ENCODE measurements around the gene GALNT18.

The GALNT18 gene

GRCh38 chr11:11611381-11611780 lies 10.4 kb downstream of the GALNT18 start:
- Histone ChIP-seq H3K27me3 (ENCODE audit: control insufficient read depth in 2 of 2, insufficient read depth in 2 of 2, low read length in 2 of 2) (peaks cover 0 to 2% of the 10 kb centered on the region in 2 donors), H3K27ac (ENCODE audit: low read depth in 2 of 2, low read length in 2 of 2) (no peak overlapping the region), H3K9me3 (ENCODE audit: control insufficient read depth in 2 of 2, low read length in 2 of 2) (no peaks in the 10 kb centered on the region), H3K4me3 (ENCODE audit: low read length in 2 of 2) (no peak overlapping the region), H3K9ac (ENCODE audit: low read depth in 1 of 2, low read length in 2 of 2) (no peak overlapping the region), H3K4me1 (ENCODE audit: control insufficient read depth in 2 of 2, insufficient read depth in 2 of 2, low read length in 2 of 2) (no peaks in the 10 kb centered on the region), H3K36me3 (ENCODE audit: control insufficient read depth in 2 of 2, insufficient read depth in 2 of 2, low read length in 2 of 2) (no peaks in the 10 kb centered on the region)

GRCh38 chr11:11608783-11609232 lies 13.0 kb downstream of the GALNT18 start:
- no peaks in the 10 kb centered on the region for H3K4me1 ChIP-seq (ENCODE audit: control insufficient read depth in 2 of 2, insufficient read depth in 2 of 2, low read length in 2 of 2)
- no peak overlapping the region for H3K27ac ChIP-seq (ENCODE audit: low read depth in 2 of 2, low read length in 2 of 2)
- H3K27me3 ChIP-seq (ENCODE audit: control insufficient read depth in 2 of 2, insufficient read depth in 2 of 2, low read length in 2 of 2), result peaks cover 0 to 2% of the 10 kb centered on the region in 2 donors

GRCh38 chr11:11607772-11608171 lies 14.0 kb downstream of the GALNT18 start:
- Histone ChIP-seq H3K27ac (ENCODE audit: low read depth in 2 of 2, low read length in 2 of 2) (no peak overlapping the region), H3K9ac (ENCODE audit: low read depth in 1 of 2, low read length in 2 of 2) (no peak overlapping the region), H3K4me3 (ENCODE audit: low read length in 2 of 2) (no peak overlapping the region), H3K36me3 (ENCODE audit: control insufficient read depth in 2 of 2, insufficient read depth in 2 of 2, low read length in 2 of 2) (no peaks in the 10 kb centered on the region), H3K4me1 (ENCODE audit: control insufficient read depth in 2 of 2, insufficient read depth in 2 of 2, low read length in 2 of 2) (no peaks in the 10 kb centered on the region), H3K27me3 (ENCODE audit: control insufficient read depth in 2 of 2, insufficient read depth in 2 of 2, low read length in 2 of 2) (peaks cover 0 to 2% of the 10 kb centered on the region in 2 donors), H3K9me3 (ENCODE audit: control insufficient read depth in 2 of 2, low read length in 2 of 2) (no peaks in the 10 kb centered on the region)

More at GRCh38 chr11:11608783-11609232, 13.0 kb downstream of the GALNT18 start:
- no peak overlapping the region for H3K9ac ChIP-seq (ENCODE audit: low read depth in 1 of 2, low read length in 2 of 2)
- H3K9me3 ChIP-seq (ENCODE audit: control insufficient read depth in 2 of 2, low read length in 2 of 2), result no peaks in the 10 kb centered on the region
- no peaks in the 10 kb centered on the region for H3K36me3 ChIP-seq (ENCODE audit: control insufficient read depth in 2 of 2, insufficient read depth in 2 of 2, low read length in 2 of 2)
- no peak overlapping the region for H3K4me3 ChIP-seq (ENCODE audit: low read length in 2 of 2)

- Histone ChIP-seq H3K9me3 (ENCODE audit: control insufficient read depth in 2 of 2, low read length in 2 of 2) (no peaks in the 10 kb centered on the region), H3K27me3 (ENCODE audit: control insufficient read depth in 2 of 2, insufficient read depth in 2 of 2, low read length in 2 of 2) (peaks cover 0 to 2% of the 10 kb centered on the region in 2 donors), H3K27ac (ENCODE audit: low read depth in 2 of 2, low read length in 2 of 2) (no peak overlapping the region), H3K36me3 (ENCODE audit: control insufficient read depth in 2 of 2, insufficient read depth in 2 of 2, low read length in 2 of 2) (no peaks in the 10 kb centered on the region), H3K4me1 (ENCODE audit: control insufficient read depth in 2 of 2, insufficient read depth in 2 of 2, low read length in 2 of 2) (no peaks in the 10 kb centered on the region), H3K9ac (ENCODE audit: low read depth in 1 of 2, low read length in 2 of 2) (no peak overlapping the region), H3K4me3 (ENCODE audit: low read length in 2 of 2) (no peak overlapping the region)
These were observed 15.9 kb downstream of the GALNT18 start for GRCh38 chr11:11605821-11606450.

DNA sequence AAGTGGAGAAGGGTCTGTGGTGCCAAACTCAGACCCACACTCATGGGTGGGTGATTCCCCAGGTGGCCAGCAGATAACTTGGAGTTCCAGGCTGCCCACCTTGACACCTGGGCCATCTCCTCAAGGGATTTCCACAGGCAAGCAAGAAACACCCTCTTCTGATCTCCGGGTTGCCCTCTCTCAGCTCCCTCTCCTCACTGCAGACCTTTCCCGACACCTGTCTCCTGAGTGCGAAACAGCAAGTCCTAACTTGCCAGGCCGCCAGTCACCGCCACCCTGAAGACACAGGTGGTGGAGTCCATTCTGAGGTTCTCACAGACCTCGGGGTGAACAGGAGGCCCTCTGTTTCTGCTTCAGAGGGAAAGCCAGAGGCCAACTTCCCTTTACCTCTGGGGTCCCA lies 16.6 kb downstream of the GALNT18 start:
- no peaks in the 10 kb centered on the region for H3K4me1 ChIP-seq (ENCODE audit: control insufficient read depth in 2 of 2, insufficient read depth in 2 of 2, low read length in 2 of 2)
- no peaks in the 10 kb centered on the region for H3K9me3 ChIP-seq (ENCODE audit: control insufficient read depth in 2 of 2, low read length in 2 of 2)
- H3K9ac ChIP-seq (ENCODE audit: low read depth in 1 of 2, low read length in 2 of 2), result no peak overlapping the region
- peaks cover 0 to 2% of the 10 kb centered on the region in 2 donors for H3K27me3 ChIP-seq (ENCODE audit: control insufficient read depth in 2 of 2, insufficient read depth in 2 of 2, low read length in 2 of 2)
- H3K27ac ChIP-seq (ENCODE audit: low read depth in 2 of 2, low read length in 2 of 2), result no peak overlapping the region
- H3K4me3 ChIP-seq (ENCODE audit: low read length in 2 of 2), result no peak overlapping the region
- no peaks in the 10 kb centered on the region for H3K36me3 ChIP-seq (ENCODE audit: control insufficient read depth in 2 of 2, insufficient read depth in 2 of 2, low read length in 2 of 2)

GRCh38 chr11:11604370-11604990 lies 17.3 kb downstream of the GALNT18 start:
- Histone ChIP-seq H3K9ac (ENCODE audit: low read depth in 1 of 2, low read length in 2 of 2) (no peak overlapping the region), H3K27me3 (ENCODE audit: control insufficient read depth in 2 of 2, insufficient read depth in 2 of 2, low read length in 2 of 2) (peaks cover 0 to 2% of the 10 kb centered on the region in 2 donors), H3K27ac (ENCODE audit: low read depth in 2 of 2, low read length in 2 of 2) (no peak overlapping the region), H3K9me3 (ENCODE audit: control insufficient read depth in 2 of 2, low read length in 2 of 2) (no peaks in the 10 kb centered on the region), H3K4me3 (ENCODE audit: low read length in 2 of 2) (no peak overlapping the region), H3K36me3 (ENCODE audit: control insufficient read depth in 2 of 2, insufficient read depth in 2 of 2, low read length in 2 of 2) (no peaks in the 10 kb centered on the region), H3K4me1 (ENCODE audit: control insufficient read depth in 2 of 2, insufficient read depth in 2 of 2, low read length in 2 of 2) (no peaks in the 10 kb centered on the region)

DNA sequence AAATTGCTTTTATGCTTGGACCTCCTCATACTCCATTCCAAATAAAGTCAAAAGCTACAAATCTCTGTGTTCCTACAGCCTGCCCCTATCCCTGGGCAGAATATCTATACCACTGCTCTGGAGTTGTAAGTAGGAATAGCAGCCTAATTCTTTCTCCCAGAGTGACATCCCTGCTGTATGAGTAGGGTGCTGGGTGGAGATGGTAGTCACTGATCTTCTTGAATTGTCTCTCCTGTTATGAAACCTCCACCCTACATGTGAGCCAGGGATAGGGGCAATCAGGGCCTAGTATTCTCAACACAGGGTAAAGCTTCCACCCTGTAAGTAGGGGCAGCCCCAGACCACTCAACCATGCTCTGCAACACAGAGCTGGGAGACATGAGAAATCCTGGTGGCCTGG lies 19.8 kb downstream of the GALNT18 start:
- H3K9me3 ChIP-seq (ENCODE audit: control insufficient read depth in 2 of 2, low read length in 2 of 2), result no peaks in the 10 kb centered on the region
- H3K36me3 ChIP-seq (ENCODE audit: control insufficient read depth in 2 of 2, insufficient read depth in 2 of 2, low read length in 2 of 2), result no peaks in the 10 kb centered on the region
- no peaks in the 10 kb centered on the region for H3K4me1 ChIP-seq (ENCODE audit: control insufficient read depth in 2 of 2, insufficient read depth in 2 of 2, low read length in 2 of 2)
- peaks cover 0 to 2% of the 10 kb centered on the region in 2 donors for H3K27me3 ChIP-seq (ENCODE audit: control insufficient read depth in 2 of 2, insufficient read depth in 2 of 2, low read length in 2 of 2)
- H3K27ac ChIP-seq (ENCODE audit: low read depth in 2 of 2, low read length in 2 of 2), result no peak overlapping the region
- no peak overlapping the region for H3K4me3 ChIP-seq (ENCODE audit: low read length in 2 of 2)
- no peak overlapping the region for H3K9ac ChIP-seq (ENCODE audit: low read depth in 1 of 2, low read length in 2 of 2)

- H3K36me3 ChIP-seq (ENCODE audit: control insufficient read depth in 2 of 2, insufficient read depth in 2 of 2, low read length in 2 of 2), result no peaks in the 10 kb centered on the region
- H3K27me3 ChIP-seq (ENCODE audit: control insufficient read depth in 2 of 2, insufficient read depth in 2 of 2, low read length in 2 of 2), result no peaks in the 10 kb centered on the region
- H3K27ac ChIP-seq (ENCODE audit: low read depth in 2 of 2, low read length in 2 of 2), result no peak overlapping the region
- no peaks in the 10 kb centered on the region for H3K4me1 ChIP-seq (ENCODE audit: control insufficient read depth in 2 of 2, insufficient read depth in 2 of 2, low read length in 2 of 2)
- H3K9me3 ChIP-seq (ENCODE audit: control insufficient read depth in 2 of 2, low read length in 2 of 2), result no peaks in the 10 kb centered on the region
- H3K4me3 ChIP-seq (ENCODE audit: low read length in 2 of 2), result no peak overlapping the region
- no peak overlapping the region for H3K9ac ChIP-seq (ENCODE audit: low read depth in 1 of 2, low read length in 2 of 2)
These were observed 21.5 kb downstream of the GALNT18 start for GRCh38 chr11:11600288-11600687.

DNA sequence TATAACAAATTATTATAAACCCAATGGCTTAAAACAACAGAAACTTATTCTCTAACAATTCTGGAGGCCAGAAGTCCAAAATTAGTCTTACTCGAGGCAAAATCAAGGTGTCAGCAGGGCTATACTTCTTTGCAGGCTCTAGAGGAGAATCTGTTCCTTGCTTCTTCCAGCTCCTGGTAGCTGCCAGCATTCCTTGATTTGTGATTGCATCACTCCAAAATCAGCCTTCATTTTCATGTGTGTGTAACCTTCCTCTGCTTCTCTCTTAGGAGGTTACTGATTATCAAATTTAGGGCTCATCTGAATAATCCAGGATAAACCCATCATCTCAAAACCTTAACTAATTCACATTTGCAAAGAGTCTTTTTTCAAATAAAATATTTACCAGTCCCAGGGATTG lies 23.6 kb downstream of the GALNT18 start:
- Histone ChIP-seq H3K4me3 (ENCODE audit: low read length in 2 of 2) (no peak overlapping the region), H3K27ac (ENCODE audit: low read depth in 2 of 2, low read length in 2 of 2) (no peak overlapping the region), H3K4me1 (ENCODE audit: control insufficient read depth in 2 of 2, insufficient read depth in 2 of 2, low read length in 2 of 2) (no peaks in the 10 kb centered on the region), H3K36me3 (ENCODE audit: control insufficient read depth in 2 of 2, insufficient read depth in 2 of 2, low read length in 2 of 2) (no peaks in the 10 kb centered on the region), H3K27me3 (ENCODE audit: control insufficient read depth in 2 of 2, insufficient read depth in 2 of 2, low read length in 2 of 2) (no peaks in the 10 kb centered on the region), H3K9me3 (ENCODE audit: control insufficient read depth in 2 of 2, low read length in 2 of 2) (no peaks in the 10 kb centered on the region), H3K9ac (ENCODE audit: low read depth in 1 of 2, low read length in 2 of 2) (no peak overlapping the region)

DNA sequence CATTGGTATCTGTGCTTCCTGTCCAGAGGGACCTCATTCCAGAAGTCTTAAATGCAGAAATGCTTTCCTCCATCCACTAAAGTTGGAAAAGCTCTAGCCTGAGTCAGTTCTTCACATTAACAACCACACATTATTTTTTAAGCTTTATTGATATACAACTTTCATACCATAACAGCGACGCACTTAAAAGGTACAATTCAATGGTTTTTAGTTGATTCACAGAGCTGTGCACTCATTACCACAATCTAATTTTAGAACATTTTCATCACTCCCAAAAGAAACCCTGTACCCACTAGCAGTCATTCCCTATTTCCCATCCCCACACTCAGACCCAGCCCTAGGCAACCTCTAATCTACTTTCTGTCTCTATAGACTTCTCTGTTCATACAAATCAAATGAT lies 27.6 kb downstream of the GALNT18 start:
- Histone ChIP-seq H3K9me3 (ENCODE audit: control insufficient read depth in 2 of 2, low read length in 2 of 2) (no peaks in the 10 kb centered on the region), H3K4me1 (ENCODE audit: control insufficient read depth in 2 of 2, insufficient read depth in 2 of 2, low read length in 2 of 2) (no peaks in the 10 kb centered on the region), H3K27me3 (ENCODE audit: control insufficient read depth in 2 of 2, insufficient read depth in 2 of 2, low read length in 2 of 2) (no peaks in the 10 kb centered on the region), H3K27ac (ENCODE audit: low read depth in 2 of 2, low read length in 2 of 2) (no peak overlapping the region), H3K36me3 (ENCODE audit: control insufficient read depth in 2 of 2, insufficient read depth in 2 of 2, low read length in 2 of 2) (no peaks in the 10 kb centered on the region), H3K9ac (ENCODE audit: low read depth in 1 of 2, low read length in 2 of 2) (no peak overlapping the region), H3K4me3 (ENCODE audit: low read length in 2 of 2) (no peak overlapping the region)

All from mucosa of rectum (tissue), 2 donors.